GM23248 (cell line): Measurements from ENCODE around the gene DUSP9. TPM values are rescaled to one million over a fixed set of nuclear protein-coding genes. Genes with fewer than 3 reads are reported as not detected.

Experiments
- DNase-seq: peaks from one replicate; pipeline ENCODE4 v3.0.0-alpha.2; 2015
- H2AFZ ChIP-seq: fragments of 200-600 bp; sonication (generic); 2 replicates; pipeline ENCODE4 v1.6.1; 2016; ENCODE audit warnings: antibody characterized with exemption
- H3F3A ChIP-seq: fragments of 200-600 bp; sonication (generic); 2 replicates; pipeline ENCODE4 v1.6.1; 2016; ENCODE audit warnings: mild to moderate bottlenecking, antibody characterized with exemption, mixed run types; ENCODE audit not compliant: insufficient read depth
- H3K27ac ChIP-seq: fragments of 200-600 bp; sonication (generic); 2 replicates; pipeline ENCODE4 v1.5.1; 2016; ENCODE audit warnings: mild to moderate bottlenecking
- H3K27me3 ChIP-seq: fragments of 200-600 bp; sonication (generic); replicated peaks from 2 replicates; pipeline ENCODE4 v1.6.1; 2016; ENCODE audit warnings: mild to moderate bottlenecking; ENCODE audit not compliant: insufficient read depth
- H3K36me3 ChIP-seq: fragments of 200-600 bp; sonication (generic); 2 replicates; pipeline ENCODE4 v1.6.1; 2016; ENCODE audit warnings: low read depth, mild to moderate bottlenecking
- H3K4me1 ChIP-seq: fragments of 200-600 bp; sonication (generic); 2 replicates; pipeline ENCODE4 v1.6.1; 2016; ENCODE audit warnings: mild to moderate bottlenecking; ENCODE audit not compliant: insufficient read depth
- H3K4me2 ChIP-seq: fragments of 200-600 bp; sonication (generic); one replicate; pipeline ENCODE4 v1.6.1; 2016; ENCODE audit warnings: mild to moderate bottlenecking; ENCODE audit not compliant: unreplicated experiment
- H3K4me3 ChIP-seq: fragments of 200-600 bp; sonication (generic); 2 replicates; pipeline ENCODE4 v1.5.1; 2016; ENCODE audit warnings: mild to moderate bottlenecking
- H3K79me2 ChIP-seq: fragments of 200-600 bp; sonication (generic); 2 replicates; pipeline ENCODE4 v1.6.1; 2016; ENCODE audit warnings: mild to moderate bottlenecking; ENCODE audit not compliant: insufficient read depth
- H3K9ac ChIP-seq: fragments of 200-600 bp; sonication (generic); 2 replicates; pipeline ENCODE4 v1.6.1; 2016; ENCODE audit warnings: mild to moderate bottlenecking
- H3K9me2 ChIP-seq: fragments of 200-600 bp; sonication (generic); 2 replicates; pipeline ENCODE4 v1.6.1; 2016; ENCODE audit warnings: mixed run types, mild to moderate bottlenecking, moderate library complexity; ENCODE audit not compliant: insufficient read depth
- H3K9me3 ChIP-seq: fragments of 200-600 bp; sonication (generic); one replicate; pipeline ENCODE4 v1.6.1; 2017; ENCODE audit warnings: low read depth
- H4K20me1 ChIP-seq: fragments of 200-600 bp; sonication (generic); 2 replicates; pipeline ENCODE4 v1.6.0; 2016; ENCODE audit not compliant: insufficient read depth
- EZH2 ChIP-seq: fragments of 200-600 bp; sonication (generic); IDR thresholded peaks from 2 replicates; pipeline ENCODE4 v1.6.1; 2018; ENCODE audit warnings: antibody characterized with exemption, mild to moderate bottlenecking; ENCODE audit not compliant: insufficient read depth, poor library complexity, severe bottlenecking
- EZH2phosphoT487 ChIP-seq: fragments of 200-600 bp; sonication (generic); IDR thresholded peaks from 2 replicates; pipeline ENCODE4 v1.6.1; 2018; ENCODE audit warnings: antibody characterized with exemption, moderate library complexity, mild to moderate bottlenecking, low read depth; ENCODE audit not compliant: insufficient read depth
- WGBS, 2 experiments: methylation state at CpG; one replicate each; pipeline ENCODE4 v1.1.6; 2015 to 2017; ENCODE audit warnings: low lambda C conversion rate in 2 of 2, low coverage in 1 of 2; ENCODE audit errors: missing lambda C conversion rate in 2 of 2; 5-methylcytosine and 5-hydroxymethylcytosine counted together
- in situ Hi-C: fragments of 300-500 bp; cut with MboI; formaldehyde crosslinking; loops from 2 replicates; pipeline ENCODE4 v1.15.0; 2020
- polyA plus RNA-seq: library from polyadenylated mRNA; unstranded; fragments of >200 nt; fragmentation: Nextera tagmentation; extraction: Ambion mirVana; gene quantifications from 2 replicates; pipeline ENCODE4 v1.2.1, GENCODE V29; 2016
- total RNA-seq: library from RNA; depleted of rRNA; stranded (reverse); fragments of >200 nt; shearing (Covaris generic); gene quantifications from 2 replicates; pipeline ENCODE4 v1.2.3, GENCODE V29; 2014

Gene DUSP9
- total and polyA plus RNA-seq, 2 experiments from 2014 or later, result not detected

DNA sequence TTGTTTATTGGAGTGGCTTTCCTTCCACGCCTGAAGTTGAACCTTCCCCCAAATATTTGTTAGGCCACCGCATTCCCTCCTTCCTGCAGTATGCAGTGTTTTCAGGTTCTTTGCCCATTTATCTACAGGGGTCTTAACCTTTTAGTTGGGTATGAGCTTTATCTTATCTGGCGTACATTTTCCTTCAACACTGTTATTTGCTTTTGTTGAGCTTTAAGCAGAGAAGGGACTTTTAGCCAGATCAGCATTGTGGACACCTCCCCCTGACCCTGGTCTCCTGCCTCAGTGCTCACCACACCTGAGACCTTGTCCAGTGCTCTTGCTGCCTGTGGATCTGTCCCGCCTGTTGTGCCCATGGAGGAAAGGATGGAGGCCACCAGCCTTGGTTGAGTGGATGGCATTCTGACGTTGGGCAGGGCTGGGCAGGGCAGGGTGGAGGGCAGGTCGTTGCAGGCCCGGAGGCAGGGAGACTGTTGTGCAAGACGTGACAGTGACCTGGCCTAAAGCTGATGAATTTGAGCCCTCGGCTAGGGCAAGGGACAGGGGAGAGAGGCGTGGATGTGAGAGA is 998 bp upstream of the DUSP9 start:
- H3K9me2 ChIP-seq, result no peaks in the 10 kb centered on the region
- in situ Hi-C loops, result no loop called here
- no peaks in the 10 kb centered on the region for H3K36me3 ChIP-seq
- 74 to 88% methylated on average over 5 to 10 of the region's 10 CpGs for WGBS, 2 experiments
- H2AFZ ChIP-seq, result no peak overlapping the region
- no peak overlapping the region for H3K9ac ChIP-seq
- H3K4me3 ChIP-seq, result no peak overlapping the region
- H3K79me2 ChIP-seq, result no peaks in the 10 kb centered on the region
- DNase-seq, result no peak
- H4K20me1 ChIP-seq, result no peaks in the 10 kb centered on the region
- no peaks in the 10 kb centered on the region for H3K9me3 ChIP-seq
- no peak for TF ChIP-seq EZH2
- no peak for TF ChIP-seq EZH2phosphoT487
- peaks cover 20% of the 10 kb centered on the region; the same call in 1 of the 2 replicates for H3K27me3 ChIP-seq
- H3K27ac ChIP-seq, result no peak overlapping the region
- no peak overlapping the region for H3K4me2 ChIP-seq
- H3F3A ChIP-seq, result no peaks in the 10 kb centered on the region
- no peaks in the 10 kb centered on the region for H3K4me1 ChIP-seq

DNA sequence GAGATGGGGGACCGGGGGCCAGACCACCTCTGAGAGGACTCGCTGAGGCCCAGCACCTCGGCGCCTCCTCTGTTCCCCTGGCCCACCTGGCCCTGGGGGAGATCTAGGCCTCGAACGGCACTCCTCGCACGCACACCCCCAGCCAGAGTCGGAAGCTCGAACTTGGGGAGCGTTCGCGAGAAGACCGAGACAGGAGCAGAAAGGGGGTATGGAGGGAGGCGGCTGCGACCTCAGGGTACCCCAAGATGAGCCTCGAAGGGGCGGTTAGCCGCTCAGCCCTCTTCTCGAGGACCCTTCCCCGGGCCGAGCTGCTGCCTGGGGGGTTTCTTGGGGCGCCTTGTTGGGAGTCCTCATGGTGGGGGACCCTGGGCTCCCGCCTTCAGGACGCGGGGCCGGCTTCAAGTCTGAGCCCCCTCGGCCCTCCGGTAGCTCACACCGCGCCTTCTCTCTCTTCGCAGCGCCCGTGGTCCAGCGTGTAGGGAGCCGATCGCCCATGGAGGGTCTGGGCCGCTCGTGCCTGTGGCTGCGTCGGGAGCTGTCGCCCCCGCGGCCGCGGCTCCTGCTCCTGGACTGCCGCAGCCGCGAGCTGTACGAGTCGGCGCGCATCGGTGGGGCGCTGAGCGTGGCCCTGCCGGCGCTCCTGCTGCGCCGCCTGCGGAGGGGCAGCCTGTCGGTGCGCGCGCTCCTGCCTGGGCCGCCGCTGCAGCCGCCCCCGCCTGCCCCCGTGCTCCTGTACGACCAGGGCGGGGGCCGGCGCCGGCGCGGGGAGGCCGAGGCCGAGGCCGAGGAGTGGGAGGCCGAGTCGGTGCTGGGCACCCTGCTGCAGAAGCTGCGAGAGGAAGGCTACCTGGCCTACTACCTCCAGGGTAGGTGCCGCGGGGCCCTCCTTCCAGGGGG is 706 bp downstream of the DUSP9 start:
- Histone ChIP-seq H4K20me1 (no peaks in the 10 kb centered on the region), H3K9me3 (no peaks in the 10 kb centered on the region), H3K4me1 (no peaks in the 10 kb centered on the region), H3K27me3 (peaks cover 20% of the 10 kb centered on the region; the same call in 1 of the 2 replicates), H2AFZ (no peak overlapping the region), H3K79me2 (no peaks in the 10 kb centered on the region), H3K4me3 (no peak overlapping the region), H3K4me2 (peak overlapping the region; percentile 7), H3K9me2 (no peaks in the 10 kb centered on the region), H3K36me3 (no peaks in the 10 kb centered on the region), H3K9ac (no peak overlapping the region), H3F3A (no peaks in the 10 kb centered on the region), H3K27ac (no peak overlapping the region)
- 0 out of 2 replicates have a peak, but pooled peaks have one; percentile 4 for TF ChIP-seq EZH2phosphoT487
- TF ChIP-seq EZH2, result no peak
- peak; percentile 13 for DNase-seq
- WGBS, 2 experiments, result 3 to 4% methylated on average over 13 to 56 of the region's 85 CpGs
- in situ Hi-C loops, result no loop called here

DNA sequence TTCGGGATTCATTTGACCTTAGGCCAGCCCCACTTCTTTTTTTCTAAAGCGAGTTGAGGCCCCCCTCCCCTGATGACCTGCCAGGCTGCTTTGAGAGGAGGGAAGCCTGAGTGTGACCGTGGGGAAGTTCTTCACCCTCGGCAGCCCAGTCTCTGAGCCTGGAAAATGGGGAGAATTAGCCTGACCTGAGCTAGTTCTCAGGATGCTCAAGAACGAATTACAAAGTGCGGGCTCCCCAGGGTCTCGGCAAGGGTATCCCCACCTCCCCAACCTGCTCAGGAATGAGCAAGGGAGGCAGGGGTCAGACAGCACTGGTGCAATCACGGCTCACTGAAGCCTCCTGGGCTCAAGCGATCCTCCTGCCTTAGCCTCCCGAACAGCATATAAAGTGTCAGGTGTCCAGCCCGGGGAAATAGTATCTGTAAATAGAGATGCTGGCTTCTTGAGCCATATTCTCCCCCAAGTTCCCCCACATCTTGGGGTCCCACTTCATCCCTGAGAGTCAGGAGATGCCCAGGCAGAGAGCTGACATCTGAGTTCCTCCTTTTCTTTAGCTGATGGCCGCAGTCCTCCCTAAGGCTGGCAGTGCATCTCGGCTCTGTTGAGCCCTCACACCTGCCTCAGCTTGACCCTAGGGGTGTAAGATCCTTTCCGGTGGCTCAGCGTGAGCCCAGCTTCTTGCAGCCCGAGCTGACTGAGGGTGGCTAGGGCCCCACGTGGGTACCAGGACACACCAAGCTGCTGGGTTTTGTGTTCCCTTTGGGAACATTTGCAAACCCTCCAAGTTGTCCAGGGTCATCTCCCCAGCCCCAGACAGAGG is 1.6 kb downstream of the DUSP9 start:
- WGBS, 2 experiments, result 47 to 60% methylated on average over 15 to 17 of the region's 17 CpGs
- no peak for TF ChIP-seq EZH2
- in situ Hi-C loops, result no loop called here

DNA sequence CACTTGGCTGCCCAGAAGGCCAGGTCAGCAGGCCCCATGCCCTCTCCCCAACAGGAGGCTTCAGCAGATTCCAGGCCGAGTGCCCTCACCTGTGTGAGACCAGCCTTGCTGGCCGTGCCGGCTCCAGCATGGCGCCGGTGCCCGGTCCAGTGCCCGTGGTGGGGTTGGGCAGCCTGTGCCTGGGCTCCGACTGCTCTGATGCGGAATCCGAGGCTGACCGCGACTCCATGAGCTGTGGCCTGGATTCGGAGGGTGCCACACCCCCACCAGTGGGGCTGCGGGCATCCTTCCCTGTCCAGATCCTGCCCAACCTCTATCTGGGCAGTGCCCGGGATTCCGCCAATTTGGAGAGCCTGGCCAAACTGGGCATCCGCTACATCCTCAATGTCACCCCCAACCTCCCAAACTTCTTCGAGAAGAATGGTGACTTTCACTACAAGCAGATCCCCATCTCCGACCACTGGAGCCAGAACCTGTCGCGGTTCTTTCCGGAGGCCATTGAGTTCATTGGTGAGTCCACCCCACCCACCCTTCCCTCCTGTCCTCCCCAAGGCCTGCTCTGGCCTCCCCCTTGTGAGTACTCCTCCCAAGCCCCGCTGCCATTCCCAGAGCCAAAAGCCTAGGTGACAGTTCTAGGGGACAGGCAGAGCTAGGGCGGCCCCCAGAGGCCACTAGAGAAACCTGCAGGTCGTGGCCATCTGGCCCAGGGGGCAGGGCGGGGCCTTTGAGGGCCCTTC is 2.3 kb downstream of the DUSP9 start:
- Histone ChIP-seq H4K20me1 (no peaks in the 10 kb centered on the region), H3F3A (no peaks in the 10 kb centered on the region), H3K36me3 (no peaks in the 10 kb centered on the region), H3K27ac (no peak overlapping the region), H3K4me1 (no peaks in the 10 kb centered on the region), H3K4me2 (no peak overlapping the region), H3K9me3 (no peaks in the 10 kb centered on the region), H3K27me3 (peaks cover 20% of the 10 kb centered on the region; the same call in 1 of the 2 replicates), H3K79me2 (no peaks in the 10 kb centered on the region), H3K4me3 (no peak overlapping the region), H3K9me2 (no peaks in the 10 kb centered on the region), H2AFZ (no peak overlapping the region), H3K9ac (no peak overlapping the region)
- peak; percentile 37 for DNase-seq
- in situ Hi-C loops, result no loop called here
- 70 to 93% methylated on average over 13 to 16 of the region's 26 CpGs for WGBS, 2 experiments
- TF ChIP-seq EZH2 (no peak), EZH2phosphoT487 (no peak)

More for the DNA sequence above, 1.6 kb downstream of the DUSP9 start:
- DNase-seq, result no peak
- H3K9ac ChIP-seq, result no peak overlapping the region
- no peaks in the 10 kb centered on the region for H4K20me1 ChIP-seq
- no peak overlapping the region for H3K4me2 ChIP-seq
- H3K27me3 ChIP-seq, result peaks cover 20% of the 10 kb centered on the region; the same call in 1 of the 2 replicates
- no peak overlapping the region for H3K4me3 ChIP-seq
- no peaks in the 10 kb centered on the region for H3F3A ChIP-seq
- no peaks in the 10 kb centered on the region for H3K79me2 ChIP-seq
- no peak overlapping the region for H3K27ac ChIP-seq
- H3K9me3 ChIP-seq, result no peaks in the 10 kb centered on the region
- H3K9me2 ChIP-seq, result no peaks in the 10 kb centered on the region
- no peaks in the 10 kb centered on the region for H3K36me3 ChIP-seq
- H3K4me1 ChIP-seq, result no peaks in the 10 kb centered on the region
- H2AFZ ChIP-seq, result no peak overlapping the region
